Renal cortex interstitium (tissue), 11 donors: ENCODE data around the gene CENPP. TPM values are rescaled to one million over a fixed set of nuclear protein-coding genes. Genes with fewer than 3 reads are reported as not detected.

ENCODE experiments used
- DNase-seq, 11 donors: peaks; one replicate each; pipeline ENCODE4 v3.0.0-alpha.2; 2013; ENCODE audit warnings: low read depth in 9 of 11, low spot score in 4 of 11; ENCODE audit errors: extremely low read depth in 1 of 11
- polyA plus RNA-seq, 3 donors: library from polyadenylated mRNA; unstranded; fragments of 120-200 nt; gene quantifications; one replicate each; pipeline ENCODE4 v1.2.1, GENCODE V29; 2013; ENCODE audit not compliant: insufficient read length in 3 of 3

CENPP gene
- polyA plus RNA-seq, 3 donors = 5.5 to 8.3 (median 7.6) TPM

DNA sequence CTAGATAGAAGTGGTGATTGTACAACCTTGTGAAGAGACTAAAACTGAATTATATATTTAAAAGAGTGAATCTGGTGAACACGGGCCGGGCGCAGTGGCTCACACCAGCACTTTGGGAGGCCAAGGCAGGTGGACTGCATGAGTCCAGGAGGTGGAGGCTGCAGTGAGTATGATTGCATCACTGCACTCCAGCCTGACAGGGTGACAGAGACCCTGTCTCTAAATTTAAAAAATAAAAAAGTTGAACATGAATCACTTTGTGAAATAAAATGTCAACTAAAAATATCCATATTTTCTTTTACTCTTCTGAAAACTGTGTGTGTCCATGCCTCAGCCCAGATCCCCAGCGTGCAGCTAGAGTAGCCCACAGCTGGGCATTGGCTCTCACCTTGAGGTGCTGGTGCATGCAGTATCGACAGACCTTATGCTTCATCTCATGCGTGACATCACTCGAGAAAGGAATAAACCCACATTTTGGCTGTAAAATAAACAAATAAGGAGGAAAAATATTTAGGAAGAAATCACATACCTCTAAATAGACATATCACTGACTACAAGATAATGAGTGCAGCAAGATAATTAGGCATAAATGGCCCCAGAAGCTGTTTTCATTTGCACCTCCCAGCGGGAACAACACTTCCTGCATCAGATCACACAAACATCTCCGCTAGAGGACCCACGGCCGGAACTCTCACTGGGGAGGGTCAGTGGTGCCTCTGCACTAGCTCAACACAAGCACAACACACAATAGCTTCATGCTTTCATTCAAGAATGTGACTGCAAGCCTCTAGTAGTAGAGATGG, 322.1 kb downstream of the CENPP start:
- no peak for DNase-seq

DNA sequence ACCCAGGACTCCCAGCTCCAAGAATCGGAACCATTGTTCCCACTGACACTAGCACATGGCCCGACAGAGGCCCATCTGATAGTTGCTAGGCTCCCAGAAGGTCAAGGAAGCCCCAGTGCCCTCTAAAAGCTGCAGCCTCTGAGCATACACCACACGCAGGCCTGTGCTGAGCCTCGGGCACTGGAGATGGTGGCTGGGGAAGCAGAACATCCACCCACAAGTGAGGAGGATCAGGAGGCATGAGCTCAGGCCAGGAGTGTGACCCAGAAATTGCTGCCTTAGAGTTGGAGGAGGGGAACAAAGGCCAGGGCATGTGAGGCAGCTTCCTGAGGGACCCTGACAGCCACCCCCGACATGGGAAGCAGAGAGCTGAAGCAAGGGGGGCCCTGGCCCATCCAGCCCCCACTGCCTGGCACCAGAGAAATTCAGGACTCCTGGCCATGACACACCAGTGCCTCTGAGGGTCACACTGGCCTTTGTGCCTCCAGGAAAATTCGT, 322.8 kb downstream of the CENPP start:
- DNase-seq = no peak

- no peak for DNase-seq
Observed at GRCh38 chr9:92649007-92649406, 323.3 kb downstream of the CENPP start.

DNA sequence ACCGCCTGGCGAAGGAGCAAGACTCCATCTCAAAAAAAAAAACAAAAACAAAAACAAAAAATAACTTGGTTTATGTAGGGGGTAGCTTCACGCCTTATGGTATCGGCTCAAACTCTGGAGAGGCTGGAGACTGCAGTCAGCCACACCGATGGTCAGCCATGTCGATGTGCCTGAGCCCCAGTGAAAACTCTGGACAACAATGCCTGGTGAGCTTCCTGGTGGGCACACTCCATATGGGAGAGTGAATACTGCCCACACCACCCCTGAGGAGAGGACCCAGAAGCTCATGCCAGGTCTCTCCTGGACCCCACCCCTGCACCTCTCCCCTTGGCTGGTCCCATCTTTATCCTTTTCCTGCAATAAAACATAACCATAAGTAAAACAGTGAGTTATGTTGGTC, 324.5 kb downstream of the CENPP start:
- DNase-seq = no peak

DNA sequence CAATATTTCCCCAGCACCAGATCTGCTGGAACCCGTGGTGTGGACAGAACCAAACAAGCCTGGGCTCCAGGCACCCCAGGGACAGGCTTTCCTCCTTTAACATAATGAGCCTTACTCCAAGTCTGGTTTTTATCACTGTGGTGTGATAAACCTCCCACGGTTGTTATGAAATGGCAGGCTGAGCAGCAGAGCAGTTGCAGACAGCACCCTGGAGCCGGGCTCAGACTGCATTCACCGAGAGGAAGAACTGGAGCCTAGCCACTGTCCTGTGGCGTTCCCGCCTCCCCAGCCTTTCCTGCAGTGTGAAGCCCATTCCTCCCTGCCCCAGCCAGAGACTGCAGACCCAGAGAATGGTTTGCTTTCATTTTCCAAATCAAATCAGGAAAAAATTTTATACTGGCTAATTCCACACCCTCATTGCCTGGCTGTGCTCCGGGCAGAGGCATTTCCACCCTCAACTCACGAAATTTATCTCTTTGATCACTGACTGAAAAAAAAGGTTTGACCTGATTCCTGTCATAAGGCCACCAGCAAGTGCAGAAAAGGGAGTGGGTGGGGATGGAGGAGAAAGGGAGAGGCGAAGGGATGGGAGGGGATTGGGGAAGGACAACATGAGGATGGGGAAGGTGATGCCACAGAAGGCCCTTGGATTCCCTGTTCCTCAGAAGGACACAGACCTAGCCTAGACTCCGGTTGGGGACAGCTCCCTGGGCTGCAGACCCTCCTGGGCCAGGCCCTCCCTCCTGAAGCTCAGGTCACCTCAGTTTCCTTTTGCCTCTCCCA, 325.3 kb downstream of the CENPP start:
- no peak for DNase-seq

- DNase-seq = no peak
Observed at GRCh38 chr9:92652461-92652860, 326.7 kb downstream of the CENPP start.

DNA sequence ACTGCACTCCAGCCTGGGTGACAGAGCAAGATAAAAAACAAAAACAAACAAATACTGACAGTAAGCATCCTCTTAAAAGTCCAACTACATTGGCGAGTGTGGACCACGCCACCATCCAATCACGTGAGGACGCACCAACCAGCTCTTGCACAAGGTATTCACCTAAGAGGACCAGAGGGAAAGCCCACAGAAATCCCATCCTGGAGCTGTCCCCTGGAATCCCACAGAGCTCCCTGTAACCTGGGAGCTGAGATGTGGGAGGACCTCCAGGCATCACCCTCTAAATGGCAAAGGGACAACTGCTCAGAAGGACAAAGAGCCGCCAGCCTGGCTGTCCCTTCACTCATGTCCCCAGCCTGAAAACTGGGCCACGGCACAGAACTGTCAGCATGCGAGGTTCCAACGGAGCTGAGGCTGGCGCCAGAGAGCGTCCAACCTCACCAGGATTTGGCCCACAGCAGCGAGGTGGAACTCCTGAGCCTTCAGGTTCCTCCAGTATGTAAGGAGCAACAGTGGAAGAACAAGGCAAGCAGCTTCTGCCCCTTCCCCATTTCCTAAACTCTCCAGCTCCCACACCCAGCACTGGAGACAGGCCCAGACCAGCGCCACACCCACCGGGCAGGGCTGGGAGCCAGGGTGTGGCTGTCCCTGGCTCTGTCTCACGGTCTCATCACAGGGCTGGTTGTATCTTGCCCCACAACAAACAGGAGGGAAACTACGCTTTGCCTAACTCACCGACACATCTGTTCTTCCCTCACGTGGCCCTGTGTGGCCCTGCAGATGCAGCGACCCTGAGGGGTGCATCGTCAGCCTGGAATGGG, 328.9 kb downstream of the CENPP start:
- DNase-seq = no peak

- no peak for DNase-seq
Observed at GRCh38 chr9:92655366-92655765, 329.6 kb downstream of the CENPP start.

DNA sequence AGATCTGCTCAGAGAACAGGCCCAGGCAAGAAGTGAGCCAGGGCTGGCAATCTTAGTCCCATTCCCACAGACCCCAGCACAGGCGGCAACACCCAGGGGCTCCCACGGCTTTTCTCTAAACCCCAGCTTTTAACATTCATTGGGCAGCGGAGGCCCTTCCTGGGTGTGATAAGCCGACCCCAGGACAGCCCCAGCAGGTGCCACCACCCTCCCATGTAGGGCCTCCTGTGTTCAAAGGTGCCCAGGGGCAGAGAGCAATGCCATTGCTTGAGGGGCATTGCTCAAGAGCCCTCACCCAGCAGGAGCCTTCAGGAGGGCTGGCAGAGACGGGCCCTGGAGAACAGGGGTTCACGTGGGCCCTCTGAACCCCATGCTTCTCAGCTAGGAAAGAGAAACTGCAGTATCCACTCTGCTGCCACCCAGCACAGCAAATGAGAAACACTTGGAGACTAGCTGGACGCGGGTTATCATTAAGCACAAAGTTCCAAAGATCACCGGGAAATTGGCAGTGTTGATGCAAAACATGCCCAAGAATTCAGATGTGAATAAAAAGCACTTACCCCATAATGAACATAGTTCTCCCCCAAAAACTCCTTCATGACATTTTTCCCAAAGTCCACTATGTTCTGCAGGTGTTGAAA, 330.3 kb downstream of the CENPP start:
- no peak for DNase-seq

GRCh38 chr9:92656537-92656925, 330.8 kb downstream of the CENPP start:
- no peak for DNase-seq

DNA sequence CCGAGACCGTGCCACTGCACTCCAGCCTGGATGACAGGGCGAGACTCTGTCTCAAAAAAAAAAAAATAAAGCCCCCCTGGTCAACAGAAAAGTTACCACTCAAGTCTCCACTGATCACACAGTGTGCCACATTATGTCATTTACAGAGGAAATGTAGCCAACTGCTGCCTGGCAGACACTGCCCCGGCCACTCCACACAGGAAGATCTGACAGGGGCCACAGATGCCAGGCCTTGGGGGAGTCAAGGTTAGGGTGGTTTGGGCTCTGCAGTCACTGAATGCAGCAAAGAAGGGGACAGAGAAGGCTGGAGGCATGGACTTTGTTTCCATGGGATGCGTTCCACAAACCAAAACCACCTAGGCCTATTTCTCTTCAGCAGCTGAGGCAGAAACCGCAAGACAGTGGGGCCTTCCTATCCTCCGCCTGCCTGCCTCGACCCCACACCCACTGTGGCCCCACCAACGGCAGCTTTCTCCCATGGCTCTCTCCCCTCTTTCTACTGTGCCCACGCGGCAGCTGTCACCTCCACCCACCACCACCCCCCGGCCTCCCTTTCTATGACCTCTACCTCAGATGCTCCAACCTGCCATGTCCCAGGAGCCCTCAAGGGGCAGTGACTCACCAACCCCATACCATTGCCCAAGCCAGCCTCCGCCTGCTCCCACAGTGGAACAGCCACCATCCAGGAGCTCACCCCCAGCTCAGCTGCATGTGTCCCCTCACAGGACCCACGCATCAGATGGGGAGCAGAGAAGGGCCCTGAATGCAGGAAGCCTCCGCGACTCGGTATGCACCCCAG, 331.7 kb downstream of the CENPP start:
- no peak for DNase-seq

- DNase-seq = no peak
Observed at GRCh38 chr9:92658176-92658575, 332.4 kb downstream of the CENPP start.

DNA sequence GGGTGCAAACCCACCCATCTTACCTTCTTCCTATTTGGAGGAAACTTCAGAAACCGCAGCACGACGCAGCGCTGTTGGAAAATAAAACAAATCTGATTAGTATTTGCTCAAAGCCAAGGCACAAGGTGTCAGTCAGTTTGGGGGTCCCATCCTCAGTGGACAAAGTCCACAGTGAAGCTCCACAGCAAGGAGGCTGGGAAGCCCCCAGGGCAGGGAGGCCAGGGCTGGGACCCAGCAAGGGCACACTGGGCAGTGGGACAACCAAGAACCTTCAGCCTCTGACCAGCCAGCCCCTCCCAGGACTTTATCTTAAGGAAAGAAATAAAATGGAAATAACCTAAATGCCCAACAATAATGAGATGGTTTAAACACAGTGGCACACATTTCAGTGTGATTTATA, 332.9 kb downstream of the CENPP start:
- DNase-seq = no peak

- no peak for DNase-seq
Observed at GRCh38 chr9:92659601-92660000, 333.8 kb downstream of the CENPP start.

DNA sequence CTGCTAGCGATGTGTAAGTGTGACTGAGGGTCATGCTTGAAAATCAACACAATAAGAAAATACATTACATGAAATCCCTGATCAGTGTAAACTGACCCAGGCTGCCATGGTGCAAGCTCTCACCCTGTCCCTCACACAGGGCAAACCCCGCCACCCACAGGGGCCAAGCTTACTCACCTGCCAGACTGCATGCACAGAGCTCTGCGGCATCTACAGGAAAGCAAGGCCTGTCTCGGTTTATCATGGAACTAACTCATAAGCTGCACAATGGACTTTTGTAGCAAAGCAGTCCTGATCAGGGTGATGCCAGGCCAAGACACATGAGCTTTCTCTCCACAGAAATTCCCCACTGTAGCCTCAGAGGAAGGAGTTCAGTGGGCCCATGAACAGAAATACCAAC, 334.5 kb downstream of the CENPP start:
- no peak for DNase-seq

DNA sequence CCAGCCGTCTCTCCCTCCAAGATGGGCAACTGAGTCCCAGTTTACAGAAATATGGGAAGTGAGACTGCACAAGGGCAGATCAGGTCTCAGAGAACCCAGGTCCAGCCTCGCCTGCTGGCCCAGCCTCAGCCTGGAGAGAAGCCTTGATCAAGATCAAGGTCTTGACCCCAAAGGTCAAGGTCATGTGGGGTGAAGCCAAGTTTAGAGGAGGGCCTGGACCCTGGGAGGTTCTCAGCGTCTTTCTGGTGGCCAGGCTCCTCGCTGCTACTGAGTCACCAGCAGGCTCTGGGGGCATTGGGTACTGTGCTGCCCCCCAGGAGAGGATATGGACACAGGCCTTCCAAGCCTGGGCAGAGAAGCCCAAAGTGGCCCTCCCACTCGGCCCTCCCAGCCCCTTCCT, 335.4 kb downstream of the CENPP start:
- DNase-seq = no peak

DNA sequence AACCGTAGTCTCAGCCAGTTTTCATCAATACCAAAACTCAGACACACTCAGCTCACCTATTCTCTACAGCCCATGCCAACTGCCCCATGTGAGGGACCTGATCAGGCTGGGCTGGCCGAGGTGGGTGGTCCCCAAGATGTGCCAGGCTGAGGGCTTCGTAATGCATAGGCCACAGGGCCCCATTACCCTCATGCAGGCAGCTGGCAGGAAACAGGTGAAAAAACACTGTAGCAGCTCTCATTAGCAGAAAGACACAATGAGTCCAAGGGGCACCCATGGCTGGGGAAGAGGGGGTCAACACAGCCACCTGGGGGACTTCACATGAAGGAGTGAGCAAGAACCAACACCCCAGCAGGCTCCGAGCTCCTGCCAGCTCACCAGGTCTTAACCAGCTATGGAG, 336.0 kb downstream of the CENPP start:
- DNase-seq = no peak

GRCh38 chr9:92663126-92663525, 337.4 kb downstream of the CENPP start:
- no peak for DNase-seq
